ENCODE measurements around the gene PACS1. TPM values are rescaled to one million over a fixed set of nuclear protein-coding genes. Genes with fewer than 3 reads are reported as not detected.

The PACS1 gene
- polyA plus RNA-seq, 3 donors: 8.1 to 36.8 (median 12.4) TPM

- DNase-seq: no peak
- Histone ChIP-seq H2AFZ (ENCODE audit: insufficient read depth, low read depth, low read length, poor library complexity, severe bottlenecking) (no peak overlapping the region), H3K9me3 (replicated peaks in 1 of 2; ENCODE audit: control insufficient read depth in 1 of 2, insufficient read depth in 1 of 2, low read length in 2 of 2) (no peaks in the 10 kb centered on the region), H3K9ac (ENCODE audit: insufficient read depth, low read length, poor library complexity, severe bottlenecking) (no peak overlapping the region), H3K27me3 (ENCODE audit: control insufficient read depth in 2 of 2, insufficient read depth in 2 of 2, low read length in 2 of 2) (no peaks in the 10 kb centered on the region), H3K4me2 (replicated peaks; ENCODE audit: extremely low read depth, low read length, poor library complexity, severe bottlenecking) (no peak overlapping the region), H4K20me1 (ENCODE audit: insufficient read depth, low read length) (peaks cover 18% of the 10 kb centered on the region), H3K27ac (ENCODE audit: low read depth in 1 of 2, low read length in 2 of 2) (no peak overlapping the region), H3K4me3 (replicated peaks in 1 of 3; ENCODE audit: low read depth in 2 of 3, low read length in 3 of 3) (no peak overlapping the region), H3K36me3 (replicated peaks in 1 of 2; ENCODE audit: control insufficient read depth in 1 of 2, insufficient read depth in 2 of 2, low read length in 2 of 2) (peaks cover 22 to 60% of the 10 kb centered on the region in 2 donors), H3K79me2 (ENCODE audit: insufficient read depth, low read length) (no peaks in the 10 kb centered on the region), H3K4me1 (ENCODE audit: control insufficient read depth in 1 of 2, insufficient read depth in 2 of 2, low read length in 2 of 2) (no peaks in the 10 kb centered on the region)
- intact Hi-C loops (cut with micrococcal nuclease): no loop called here
- TF ChIP-seq CTCF (IDR thresholded peaks at IDR 0.05): no peak
- peaks cover 1 to 6% (median 3%) of the 10 kb centered on the region in 7 donors for H3K9me3 Mint-ChIP-seq
- peaks cover 40 to 42% of the 10 kb centered on the region in 2 donors for H3K36me3 Mint-ChIP-seq
- no peak overlapping the region for H3K27ac Mint-ChIP-seq
- no peaks in the 10 kb centered on the region for H3K27me3 Mint-ChIP-seq (ENCODE audit: low read depth in 3 of 3)
- no CpG with 5 or more reads among the region's 1 CpG for WGBS (ENCODE audit: insufficient coverage)
- H3K4me3 Mint-ChIP-seq: no peak overlapping the region
- H3K4me1 Mint-ChIP-seq: peaks cover 3% of the 10 kb centered on the region
These were observed 124.3 kb downstream of the PACS1 start for GRCh38 chr11:66194391-66194790.

GRCh38 chr11:66195867-66196266 is 125.8 kb downstream of the PACS1 start:
- no peak overlapping the region for H3K27ac Mint-ChIP-seq
- Histone ChIP-seq H2AFZ (ENCODE audit: insufficient read depth, low read depth, low read length, poor library complexity, severe bottlenecking) (no peak overlapping the region), H4K20me1 (ENCODE audit: insufficient read depth, low read length) (peaks cover 6% of the 10 kb centered on the region), H3K36me3 (replicated peaks in 1 of 2; ENCODE audit: control insufficient read depth in 1 of 2, insufficient read depth in 2 of 2, low read length in 2 of 2) (peaks cover 23 to 62% of the 10 kb centered on the region in 2 donors), H3K4me2 (replicated peaks; ENCODE audit: extremely low read depth, low read length, poor library complexity, severe bottlenecking) (no peak overlapping the region), H3K4me1 (ENCODE audit: control insufficient read depth in 1 of 2, insufficient read depth in 2 of 2, low read length in 2 of 2) (no peaks in the 10 kb centered on the region), H3K27ac (ENCODE audit: low read depth in 1 of 2, low read length in 2 of 2) (no peak overlapping the region), H3K9ac (ENCODE audit: insufficient read depth, low read length, poor library complexity, severe bottlenecking) (no peak overlapping the region), H3K9me3 (replicated peaks in 1 of 2; ENCODE audit: control insufficient read depth in 1 of 2, insufficient read depth in 1 of 2, low read length in 2 of 2) (peaks cover 10 to 13% of the 10 kb centered on the region in 2 donors), H3K79me2 (ENCODE audit: insufficient read depth, low read length) (no peaks in the 10 kb centered on the region), H3K4me3 (replicated peaks in 1 of 3; ENCODE audit: low read depth in 2 of 3, low read length in 3 of 3) (no peak overlapping the region), H3K27me3 (ENCODE audit: control insufficient read depth in 2 of 2, insufficient read depth in 2 of 2, low read length in 2 of 2) (no peaks in the 10 kb centered on the region)
- no peaks in the 10 kb centered on the region for H3K4me1 Mint-ChIP-seq
- intact Hi-C loops (cut with micrococcal nuclease): no loop called here
- H3K4me3 Mint-ChIP-seq: no peak overlapping the region
- 100% methylated on average over 2 of the region's 2 CpGs for WGBS (ENCODE audit: insufficient coverage)
- TF ChIP-seq CTCF (IDR thresholded peaks at IDR 0.05): no peak
- DNase-seq: no peak
- H3K27me3 Mint-ChIP-seq (ENCODE audit: low read depth in 3 of 3): no peaks in the 10 kb centered on the region
- H3K9me3 Mint-ChIP-seq: peaks cover 5 to 20% (median 14%) of the 10 kb centered on the region in 7 donors
- H3K36me3 Mint-ChIP-seq: peaks cover 36 to 46% of the 10 kb centered on the region in 2 donors
